ENCODE data around the gene IFI35. TPM values are rescaled to one million over a fixed set of nuclear protein-coding genes. Genes with fewer than 3 reads are reported as not detected.
A peak's percentile ranks its signal among the peaks of the same experiment; 100 is the strongest.

The IFI35 gene
- total RNA-seq, 1 experiment from 2014 or later = 4.7 TPM

DNA sequence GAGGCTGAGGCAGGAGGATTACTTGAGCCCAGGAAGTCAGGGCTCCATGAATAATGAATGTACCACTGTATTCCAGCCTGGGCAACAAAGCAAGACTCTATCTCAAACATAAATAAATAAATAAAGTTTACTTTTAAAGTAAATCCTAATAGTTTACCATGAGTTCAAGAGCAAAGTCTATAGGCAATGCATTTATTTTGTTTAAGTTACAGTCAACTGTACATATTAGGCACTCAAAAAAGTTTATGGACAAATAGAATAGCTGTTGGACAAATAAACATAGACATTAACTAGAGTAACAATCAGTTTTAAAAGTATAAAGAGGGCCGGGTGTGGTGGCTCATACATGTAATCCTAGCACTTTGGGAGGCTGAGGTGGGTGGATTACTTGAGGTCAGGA lies 38.7 kb upstream of the IFI35 start (continued):
- no peak for TF ChIP-seq NFATC4 (CRISPR knock-in tag; IDR thresholded peaks at IDR 0.05)
- no peak for TF ChIP-seq NFYB (CRISPR knock-in tag; conservative IDR thresholded peaks at IDR 0.05; ENCODE audit: low read depth)
- TF ChIP-seq, protein P1, sequence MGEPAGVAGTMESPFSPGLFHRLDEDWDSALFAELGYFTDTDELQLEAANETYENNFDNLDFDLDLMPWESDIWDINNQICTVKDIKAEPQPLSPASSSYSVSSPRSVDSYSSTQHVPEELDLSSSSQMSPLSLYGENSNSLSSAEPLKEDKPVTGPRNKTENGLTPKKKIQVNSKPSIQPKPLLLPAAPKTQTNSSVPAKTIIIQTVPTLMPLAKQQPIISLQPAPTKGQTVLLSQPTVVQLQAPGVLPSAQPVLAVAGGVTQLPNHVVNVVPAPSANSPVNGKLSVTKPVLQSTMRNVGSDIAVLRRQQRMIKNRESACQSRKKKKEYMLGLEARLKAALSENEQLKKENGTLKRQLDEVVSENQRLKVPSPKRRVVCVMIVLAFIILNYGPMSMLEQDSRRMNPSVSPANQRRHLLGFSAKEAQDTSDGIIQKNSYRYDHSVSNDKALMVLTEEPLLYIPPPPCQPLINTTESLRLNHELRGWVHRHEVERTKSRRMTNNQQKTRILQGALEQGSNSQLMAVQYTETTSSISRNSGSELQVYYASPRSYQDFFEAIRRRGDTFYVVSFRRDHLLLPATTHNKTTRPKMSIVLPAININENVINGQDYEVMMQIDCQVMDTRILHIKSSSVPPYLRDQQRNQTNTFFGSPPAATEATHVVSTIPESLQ (CRISPR knock-in tag; IDR thresholded peaks at IDR 0.05) = no peak
- TF ChIP-seq ESRRA (CRISPR knock-in tag; IDR thresholded peaks at IDR 0.05; ENCODE audit: borderline replicate concordance) = no peak
- TF ChIP-seq ETV6 (CRISPR knock-in tag; IDR thresholded peaks at IDR 0.05) = no peak
- TF ChIP-seq, protein P2, sequence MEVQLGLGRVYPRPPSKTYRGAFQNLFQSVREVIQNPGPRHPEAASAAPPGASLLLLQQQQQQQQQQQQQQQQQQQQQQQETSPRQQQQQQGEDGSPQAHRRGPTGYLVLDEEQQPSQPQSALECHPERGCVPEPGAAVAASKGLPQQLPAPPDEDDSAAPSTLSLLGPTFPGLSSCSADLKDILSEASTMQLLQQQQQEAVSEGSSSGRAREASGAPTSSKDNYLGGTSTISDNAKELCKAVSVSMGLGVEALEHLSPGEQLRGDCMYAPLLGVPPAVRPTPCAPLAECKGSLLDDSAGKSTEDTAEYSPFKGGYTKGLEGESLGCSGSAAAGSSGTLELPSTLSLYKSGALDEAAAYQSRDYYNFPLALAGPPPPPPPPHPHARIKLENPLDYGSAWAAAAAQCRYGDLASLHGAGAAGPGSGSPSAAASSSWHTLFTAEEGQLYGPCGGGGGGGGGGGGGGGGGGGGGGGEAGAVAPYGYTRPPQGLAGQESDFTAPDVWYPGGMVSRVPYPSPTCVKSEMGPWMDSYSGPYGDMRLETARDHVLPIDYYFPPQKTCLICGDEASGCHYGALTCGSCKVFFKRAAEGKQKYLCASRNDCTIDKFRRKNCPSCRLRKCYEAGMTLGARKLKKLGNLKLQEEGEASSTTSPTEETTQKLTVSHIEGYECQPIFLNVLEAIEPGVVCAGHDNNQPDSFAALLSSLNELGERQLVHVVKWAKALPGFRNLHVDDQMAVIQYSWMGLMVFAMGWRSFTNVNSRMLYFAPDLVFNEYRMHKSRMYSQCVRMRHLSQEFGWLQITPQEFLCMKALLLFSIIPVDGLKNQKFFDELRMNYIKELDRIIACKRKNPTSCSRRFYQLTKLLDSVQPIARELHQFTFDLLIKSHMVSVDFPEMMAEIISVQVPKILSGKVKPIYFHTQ (CRISPR knock-in tag; IDR thresholded peaks at IDR 0.05) = no peak
- TF ChIP-seq FOXP1 (CRISPR knock-in tag; IDR thresholded peaks at IDR 0.05; ENCODE audit: borderline replicate concordance) = no peak
- TF ChIP-seq, protein P3, sequence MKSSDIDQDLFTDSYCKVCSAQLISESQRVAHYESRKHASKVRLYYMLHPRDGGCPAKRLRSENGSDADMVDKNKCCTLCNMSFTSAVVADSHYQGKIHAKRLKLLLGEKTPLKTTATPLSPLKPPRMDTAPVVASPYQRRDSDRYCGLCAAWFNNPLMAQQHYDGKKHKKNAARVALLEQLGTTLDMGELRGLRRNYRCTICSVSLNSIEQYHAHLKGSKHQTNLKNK (CRISPR knock-in tag; IDR thresholded peaks at IDR 0.05) = no peak
- TF ChIP-seq, protein P4, sequence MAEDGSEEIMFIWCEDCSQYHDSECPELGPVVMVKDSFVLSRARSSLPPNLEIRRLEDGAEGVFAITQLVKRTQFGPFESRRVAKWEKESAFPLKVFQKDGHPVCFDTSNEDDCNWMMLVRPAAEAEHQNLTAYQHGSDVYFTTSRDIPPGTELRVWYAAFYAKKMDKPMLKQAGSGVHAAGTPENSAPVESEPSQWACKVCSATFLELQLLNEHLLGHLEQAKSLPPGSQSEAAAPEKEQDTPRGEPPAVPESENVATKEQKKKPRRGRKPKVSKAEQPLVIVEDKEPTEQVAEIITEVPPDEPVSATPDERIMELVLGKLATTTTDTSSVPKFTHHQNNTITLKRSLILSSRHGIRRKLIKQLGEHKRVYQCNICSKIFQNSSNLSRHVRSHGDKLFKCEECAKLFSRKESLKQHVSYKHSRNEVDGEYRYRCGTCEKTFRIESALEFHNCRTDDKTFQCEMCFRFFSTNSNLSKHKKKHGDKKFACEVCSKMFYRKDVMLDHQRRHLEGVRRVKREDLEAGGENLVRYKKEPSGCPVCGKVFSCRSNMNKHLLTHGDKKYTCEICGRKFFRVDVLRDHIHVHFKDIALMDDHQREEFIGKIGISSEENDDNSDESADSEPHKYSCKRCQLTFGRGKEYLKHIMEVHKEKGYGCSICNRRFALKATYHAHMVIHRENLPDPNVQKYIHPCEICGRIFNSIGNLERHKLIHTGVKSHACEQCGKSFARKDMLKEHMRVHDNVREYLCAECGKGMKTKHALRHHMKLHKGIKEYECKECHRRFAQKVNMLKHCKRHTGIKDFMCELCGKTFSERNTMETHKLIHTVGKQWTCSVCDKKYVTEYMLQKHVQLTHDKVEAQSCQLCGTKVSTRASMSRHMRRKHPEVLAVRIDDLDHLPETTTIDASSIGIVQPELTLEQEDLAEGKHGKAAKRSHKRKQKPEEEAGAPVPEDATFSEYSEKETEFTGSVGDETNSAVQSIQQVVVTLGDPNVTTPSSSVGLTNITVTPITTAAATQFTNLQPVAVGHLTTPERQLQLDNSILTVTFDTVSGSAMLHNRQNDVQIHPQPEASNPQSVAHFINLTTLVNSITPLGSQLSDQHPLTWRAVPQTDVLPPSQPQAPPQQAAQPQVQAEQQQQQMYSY (CRISPR knock-in tag; IDR thresholded peaks at IDR 0.05) = no peak

DNA sequence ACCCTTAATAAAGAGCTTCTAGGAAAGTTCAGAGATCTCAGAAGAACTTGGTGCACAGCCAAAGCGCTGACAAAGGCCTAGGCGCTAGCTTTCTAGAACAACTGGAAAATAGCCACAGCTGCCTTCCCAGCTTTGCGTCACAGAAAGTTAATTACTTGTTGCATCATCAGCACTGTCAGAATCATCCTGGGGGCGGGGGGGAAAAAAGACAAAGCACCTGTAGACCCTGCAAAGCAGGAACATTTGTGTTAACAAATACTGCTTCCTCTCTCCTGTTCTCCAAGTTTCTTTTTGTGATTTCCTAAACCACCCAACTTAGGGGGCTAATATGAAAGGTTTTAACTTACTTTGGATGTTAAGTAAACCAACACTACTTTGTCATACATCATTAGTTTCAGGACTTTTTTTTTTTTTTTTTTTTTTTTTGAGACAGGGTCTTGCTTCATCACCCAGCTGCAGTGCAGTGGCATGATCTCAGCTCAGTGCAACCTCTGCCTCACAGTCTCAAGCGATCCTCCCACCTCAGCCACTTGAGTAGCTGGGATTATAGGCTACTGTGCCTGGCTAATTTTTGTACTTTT lies 37.5 kb upstream of the IFI35 start:
- DNase-seq (ENCODE audit: low spot score) (no peak), ATAC-seq (no peak)
- Mint-ChIP-seq H3K27me3 (ENCODE audit: low read depth) (no peaks in the 10 kb centered on the region), H3K9me3 (no peaks in the 10 kb centered on the region), H3K27ac (0 out of 2 replicates have a peak overlapping the region, but pooled peaks have one; percentile 63), H3K36me3 (0 out of 2 replicates have a peak, but pooled peaks cover 3% of the 10 kb centered on the region), H3K4me1 (no peaks in the 10 kb centered on the region; the same call in 1 of the 2 replicates), H3K4me3 (no peak overlapping the region)
- CTCF ChIA-PET = interaction anchor here (0.7 to 1.0 kb wide), 2 partner anchors 9 to 29 kb away, joined by 3 read pairs; partner anchors contain the start of gene RPL27
- POLR2A ChIA-PET = interaction anchor here (0.7 to 0.9 kb wide), 2 partner anchors 52 to 112 kb away, joined by 9 read pairs; no protein-coding TSS in a partner anchor
- no peak for TF ChIP-seq CREB1 (CRISPR knock-in tag; IDR thresholded peaks at IDR 0.05)
- TF ChIP-seq, protein P5, sequence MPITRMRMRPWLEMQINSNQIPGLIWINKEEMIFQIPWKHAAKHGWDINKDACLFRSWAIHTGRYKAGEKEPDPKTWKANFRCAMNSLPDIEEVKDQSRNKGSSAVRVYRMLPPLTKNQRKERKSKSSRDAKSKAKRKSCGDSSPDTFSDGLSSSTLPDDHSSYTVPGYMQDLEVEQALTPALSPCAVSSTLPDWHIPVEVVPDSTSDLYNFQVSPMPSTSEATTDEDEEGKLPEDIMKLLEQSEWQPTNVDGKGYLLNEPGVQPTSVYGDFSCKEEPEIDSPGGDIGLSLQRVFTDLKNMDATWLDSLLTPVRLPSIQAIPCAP (CRISPR knock-in tag; IDR thresholded peaks at IDR 0.05) = no peak
- TF ChIP-seq EMX1 (CRISPR knock-in tag; IDR thresholded peaks at IDR 0.05) = no peak
- TF ChIP-seq, protein P6, sequence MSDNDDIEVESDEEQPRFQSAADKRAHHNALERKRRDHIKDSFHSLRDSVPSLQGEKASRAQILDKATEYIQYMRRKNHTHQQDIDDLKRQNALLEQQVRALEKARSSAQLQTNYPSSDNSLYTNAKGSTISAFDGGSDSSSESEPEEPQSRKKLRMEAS (CRISPR knock-in tag; IDR thresholded peaks at IDR 0.05) = no peak
- TF ChIP-seq NR1H2 (CRISPR knock-in tag; IDR thresholded peaks at IDR 0.05) = no peak
- TF ChIP-seq IRF2 (CRISPR knock-in tag; IDR thresholded peaks at IDR 0.05; ENCODE audit: borderline replicate concordance, low read depth) = no peak
- no peak for TF ChIP-seq TEAD4 (CRISPR knock-in tag; IDR thresholded peaks at IDR 0.05)
- TF ChIP-seq JUN (CRISPR knock-in tag; IDR thresholded peaks at IDR 0.05) = no peak
- TF ChIP-seq, protein P7, sequence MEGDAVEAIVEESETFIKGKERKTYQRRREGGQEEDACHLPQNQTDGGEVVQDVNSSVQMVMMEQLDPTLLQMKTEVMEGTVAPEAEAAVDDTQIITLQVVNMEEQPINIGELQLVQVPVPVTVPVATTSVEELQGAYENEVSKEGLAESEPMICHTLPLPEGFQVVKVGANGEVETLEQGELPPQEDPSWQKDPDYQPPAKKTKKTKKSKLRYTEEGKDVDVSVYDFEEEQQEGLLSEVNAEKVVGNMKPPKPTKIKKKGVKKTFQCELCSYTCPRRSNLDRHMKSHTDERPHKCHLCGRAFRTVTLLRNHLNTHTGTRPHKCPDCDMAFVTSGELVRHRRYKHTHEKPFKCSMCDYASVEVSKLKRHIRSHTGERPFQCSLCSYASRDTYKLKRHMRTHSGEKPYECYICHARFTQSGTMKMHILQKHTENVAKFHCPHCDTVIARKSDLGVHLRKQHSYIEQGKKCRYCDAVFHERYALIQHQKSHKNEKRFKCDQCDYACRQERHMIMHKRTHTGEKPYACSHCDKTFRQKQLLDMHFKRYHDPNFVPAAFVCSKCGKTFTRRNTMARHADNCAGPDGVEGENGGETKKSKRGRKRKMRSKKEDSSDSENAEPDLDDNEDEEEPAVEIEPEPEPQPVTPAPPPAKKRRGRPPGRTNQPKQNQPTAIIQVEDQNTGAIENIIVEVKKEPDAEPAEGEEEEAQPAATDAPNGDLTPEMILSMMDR (IDR thresholded peaks at IDR 0.05) = no peak
- TF ChIP-seq, protein P8, sequence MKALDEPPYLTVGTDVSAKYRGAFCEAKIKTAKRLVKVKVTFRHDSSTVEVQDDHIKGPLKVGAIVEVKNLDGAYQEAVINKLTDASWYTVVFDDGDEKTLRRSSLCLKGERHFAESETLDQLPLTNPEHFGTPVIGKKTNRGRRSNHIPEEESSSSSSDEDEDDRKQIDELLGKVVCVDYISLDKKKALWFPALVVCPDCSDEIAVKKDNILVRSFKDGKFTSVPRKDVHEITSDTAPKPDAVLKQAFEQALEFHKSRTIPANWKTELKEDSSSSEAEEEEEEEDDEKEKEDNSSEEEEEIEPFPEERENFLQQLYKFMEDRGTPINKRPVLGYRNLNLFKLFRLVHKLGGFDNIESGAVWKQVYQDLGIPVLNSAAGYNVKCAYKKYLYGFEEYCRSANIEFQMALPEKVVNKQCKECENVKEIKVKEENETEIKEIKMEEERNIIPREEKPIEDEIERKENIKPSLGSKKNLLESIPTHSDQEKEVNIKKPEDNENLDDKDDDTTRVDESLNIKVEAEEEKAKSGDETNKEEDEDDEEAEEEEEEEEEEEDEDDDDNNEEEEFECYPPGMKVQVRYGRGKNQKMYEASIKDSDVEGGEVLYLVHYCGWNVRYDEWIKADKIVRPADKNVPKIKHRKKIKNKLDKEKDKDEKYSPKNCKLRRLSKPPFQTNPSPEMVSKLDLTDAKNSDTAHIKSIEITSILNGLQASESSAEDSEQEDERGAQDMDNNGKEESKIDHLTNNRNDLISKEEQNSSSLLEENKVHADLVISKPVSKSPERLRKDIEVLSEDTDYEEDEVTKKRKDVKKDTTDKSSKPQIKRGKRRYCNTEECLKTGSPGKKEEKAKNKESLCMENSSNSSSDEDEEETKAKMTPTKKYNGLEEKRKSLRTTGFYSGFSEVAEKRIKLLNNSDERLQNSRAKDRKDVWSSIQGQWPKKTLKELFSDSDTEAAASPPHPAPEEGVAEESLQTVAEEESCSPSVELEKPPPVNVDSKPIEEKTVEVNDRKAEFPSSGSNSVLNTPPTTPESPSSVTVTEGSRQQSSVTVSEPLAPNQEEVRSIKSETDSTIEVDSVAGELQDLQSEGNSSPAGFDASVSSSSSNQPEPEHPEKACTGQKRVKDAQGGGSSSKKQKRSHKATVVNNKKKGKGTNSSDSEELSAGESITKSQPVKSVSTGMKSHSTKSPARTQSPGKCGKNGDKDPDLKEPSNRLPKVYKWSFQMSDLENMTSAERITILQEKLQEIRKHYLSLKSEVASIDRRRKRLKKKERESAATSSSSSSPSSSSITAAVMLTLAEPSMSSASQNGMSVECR (CRISPR knock-in tag; IDR thresholded peaks at IDR 0.05; ENCODE audit: borderline replicate concordance) = no peak
- TF ChIP-seq FOXK1 (CRISPR knock-in tag; IDR thresholded peaks at IDR 0.05) = no peak
- TF ChIP-seq NFATC4 (CRISPR knock-in tag; IDR thresholded peaks at IDR 0.05) = no peak

Measured in WTC11 (cell line).